Liver (tissue), 3 donors: Measurements from ENCODE around the gene ANKRD1.

Source experiments
- SP1 ChIP-seq: IDR thresholded peaks from 2 replicates; pipeline ENCODE4 v1.6.1; 2018; ENCODE audit warnings: antibody characterized with exemption, mild to moderate bottlenecking
- TF ChIP-seq, protein P1 (sequence below): fragments of 150-350 bp; IDR thresholded peaks from 2 replicates; pipeline ENCODE4 v1.5.1; 2017; ENCODE audit warnings: improper control_type of control experiment, low read depth, low read length; ENCODE audit not compliant: missing input control
- TF ChIP-seq, protein P2 (sequence below): IDR thresholded peaks from 2 replicates; pipeline ENCODE4 v1.6.1; 2016; ENCODE audit warnings: antibody characterized with exemption
- donor health status: healthy.
- donor health status: healthy.

- TF ChIP-seq, protein P1, sequence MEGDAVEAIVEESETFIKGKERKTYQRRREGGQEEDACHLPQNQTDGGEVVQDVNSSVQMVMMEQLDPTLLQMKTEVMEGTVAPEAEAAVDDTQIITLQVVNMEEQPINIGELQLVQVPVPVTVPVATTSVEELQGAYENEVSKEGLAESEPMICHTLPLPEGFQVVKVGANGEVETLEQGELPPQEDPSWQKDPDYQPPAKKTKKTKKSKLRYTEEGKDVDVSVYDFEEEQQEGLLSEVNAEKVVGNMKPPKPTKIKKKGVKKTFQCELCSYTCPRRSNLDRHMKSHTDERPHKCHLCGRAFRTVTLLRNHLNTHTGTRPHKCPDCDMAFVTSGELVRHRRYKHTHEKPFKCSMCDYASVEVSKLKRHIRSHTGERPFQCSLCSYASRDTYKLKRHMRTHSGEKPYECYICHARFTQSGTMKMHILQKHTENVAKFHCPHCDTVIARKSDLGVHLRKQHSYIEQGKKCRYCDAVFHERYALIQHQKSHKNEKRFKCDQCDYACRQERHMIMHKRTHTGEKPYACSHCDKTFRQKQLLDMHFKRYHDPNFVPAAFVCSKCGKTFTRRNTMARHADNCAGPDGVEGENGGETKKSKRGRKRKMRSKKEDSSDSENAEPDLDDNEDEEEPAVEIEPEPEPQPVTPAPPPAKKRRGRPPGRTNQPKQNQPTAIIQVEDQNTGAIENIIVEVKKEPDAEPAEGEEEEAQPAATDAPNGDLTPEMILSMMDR = no peak
- TF ChIP-seq, protein P2, sequence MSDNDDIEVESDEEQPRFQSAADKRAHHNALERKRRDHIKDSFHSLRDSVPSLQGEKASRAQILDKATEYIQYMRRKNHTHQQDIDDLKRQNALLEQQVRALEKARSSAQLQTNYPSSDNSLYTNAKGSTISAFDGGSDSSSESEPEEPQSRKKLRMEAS = no peak
- no peak for TF ChIP-seq SP1
Observed at GRCh38 chr10:90917968-90918318, 2.9 kb downstream of the ANKRD1 start.
